HepG2 (cell line): ENCODE data around the gene COL4A2.

Experiments
- AHDC1 ChIP-seq: sonication (generic); formaldehyde crosslinking; IDR thresholded peaks from 2 replicates; pipeline ENCODE4 v1.5.1; 2020; ENCODE audit warnings: mild to moderate bottlenecking, missing genetic modification reagents, borderline replicate concordance
- CTCF ChIP-seq: sonication (generic); formaldehyde crosslinking; IDR thresholded peaks from 2 replicates; pipeline ENCODE4 v1.5.0; 2020; ENCODE audit warnings: mild to moderate bottlenecking, missing genetic modification reagents, moderate library complexity
- ESRRA ChIP-seq: sonication (generic); formaldehyde crosslinking; IDR thresholded peaks from 2 replicates; pipeline ENCODE4 v1.5.1; 2020; ENCODE audit warnings: mild to moderate bottlenecking, low read depth, missing genetic modification reagents
- FUBP1 ChIP-seq: sonication (generic); formaldehyde crosslinking; IDR thresholded peaks from 2 replicates; pipeline ENCODE4 v1.5.1; 2020; ENCODE audit warnings: missing genetic modification reagents, mild to moderate bottlenecking, borderline replicate concordance
- KLF15 ChIP-seq: sonication (generic); formaldehyde crosslinking; IDR thresholded peaks from 2 replicates; pipeline ENCODE4 v1.8.1; 2023; ENCODE audit warnings: borderline replicate concordance, mild to moderate bottlenecking, inconsistent platforms, missing genetic modification reagents, mixed read lengths
- PHF8 ChIP-seq: sonication (generic); formaldehyde crosslinking; IDR thresholded peaks from 2 replicates; pipeline ENCODE4 v1.5.0; 2020; ENCODE audit warnings: missing genetic modification reagents
- POLR2A ChIP-seq, 2 experiments: IDR thresholded peaks; 2 replicates each; pipeline ENCODE4 v1.6.1; 2011; ENCODE audit warnings: low read depth in 2 of 2, low read length in 2 of 2, mild to moderate bottlenecking in 1 of 2, moderate library complexity in 1 of 2; ENCODE audit not compliant: insufficient read depth in 1 of 2
- POLR2AphosphoS5 ChIP-seq: IDR thresholded peaks from 2 replicates; pipeline ENCODE4 v1.6.1; 2012; ENCODE audit warnings: low read depth, low read length
- RFX3 ChIP-seq: IDR thresholded peaks from 2 replicates; pipeline ENCODE4 v1.6.1; 2016; ENCODE audit warnings: missing biosample characterization, missing genetic modification reagents
- ZNF180 ChIP-seq: sonication (generic); formaldehyde crosslinking; IDR thresholded peaks from 2 replicates; pipeline ENCODE4 v1.4.0; 2020; ENCODE audit warnings: low read depth, missing genetic modification reagents, borderline replicate concordance
- ZNF274 ChIP-seq: sonication (generic); formaldehyde crosslinking; IDR thresholded peaks from 2 replicates; pipeline ENCODE4 v1.5.1; 2020; ENCODE audit warnings: mild to moderate bottlenecking, missing genetic modification reagents
- ZNF484 ChIP-seq: sonication (generic); formaldehyde crosslinking; IDR thresholded peaks from 2 replicates; pipeline ENCODE4 v1.5.1; 2020; ENCODE audit warnings: mild to moderate bottlenecking, low read depth, missing genetic modification reagents, borderline replicate concordance

- TF ChIP-seq ZNF274 (CRISPR knock-in tag) (no peak), POLR2A (IDR thresholded peaks at IDR 0.05; ENCODE audit: insufficient read depth in 1 of 2, low read depth in 2 of 2, low read length in 2 of 2) (no peak), PHF8 (no peak), POLR2AphosphoS5 (no peak), FUBP1 (CRISPR knock-in tag) (no peak), ZNF484 (CRISPR knock-in tag) (no peak), KLF15 (CRISPR knock-in tag) (no peak), CTCF (CRISPR knock-in tag) (no peak), RFX3 (CRISPR knock-in tag) (no peak), ESRRA (CRISPR knock-in tag) (no peak), AHDC1 (CRISPR knock-in tag) (no peak), ZNF180 (CRISPR knock-in tag) (no peak)
Observed at GRCh38 chr13:110462091-110462490, 155.0 kb downstream of the COL4A2 start.
